GM19239 (cell line): ENCODE data around the gene BARHL2.

Experiments
- DNase-seq: peaks from one replicate; pipeline ENCODE4 v3.0.0; 2011; ENCODE audit warnings: low spot score; ENCODE audit not compliant: insufficient read length
- FAIRE-seq: peaks from 2 replicates; lab custom pipeline; 2011; peaks lifted over from hg19 to GRCh38; lab: Jason Lieb, UNC

Gene BARHL2

GRCh38 chr1:90716552-90717355 lies at the start of gene BARHL2:
Gene BARHL2 (minus strand): TSS chr1:90717302. CDS start chr1:90717195, 107 bp downstream.
- no peak for DNase-seq
- FAIRE-seq: no peak

GRCh38 chr1:90763930-90764329 lies 46.8 kb upstream of the BARHL2 start:
- FAIRE-seq (no peak), DNase-seq (no peak)

- DNase-seq (no peak), FAIRE-seq (no peak)
Measured at GRCh38 chr1:90763506-90763905, 46.4 kb upstream of the BARHL2 start.

GRCh38 chr1:90761781-90762589 lies 44.9 kb upstream of the BARHL2 start:
- DNase-seq (no peak), FAIRE-seq (no peak)

- DNase-seq: no peak
- no peak for FAIRE-seq
Measured at GRCh38 chr1:90761156-90761555, 44.1 kb upstream of the BARHL2 start.

GRCh38 chr1:90753556-90753955 lies 36.5 kb upstream of the BARHL2 start:
- FAIRE-seq: no peak
- no peak for DNase-seq

GRCh38 chr1:90748668-90749067 lies 31.6 kb upstream of the BARHL2 start:
- FAIRE-seq (no peak), DNase-seq (no peak)

- FAIRE-seq (no peak), DNase-seq (no peak)
Measured at GRCh38 chr1:90746857-90747256, 29.8 kb upstream of the BARHL2 start.

- FAIRE-seq: no peak
- DNase-seq: no peak
Measured at GRCh38 chr1:90745972-90746371, 28.9 kb upstream of the BARHL2 start.

- DNase-seq (no peak), FAIRE-seq (no peak)
Measured at GRCh38 chr1:90732136-90732535, 15.0 kb upstream of the BARHL2 start.

- FAIRE-seq (no peak), DNase-seq (no peak)
Measured at GRCh38 chr1:90731382-90732050, 14.4 kb upstream of the BARHL2 start.

GRCh38 chr1:90730243-90731022 lies 13.3 kb upstream of the BARHL2 start:
- no peak for DNase-seq
- FAIRE-seq: no peak

GRCh38 chr1:90729504-90730242 lies 12.6 kb upstream of the BARHL2 start:
- DNase-seq (no peak), FAIRE-seq (no peak)

GRCh38 chr1:90728502-90729287 lies 11.6 kb upstream of the BARHL2 start:
- DNase-seq (no peak), FAIRE-seq (no peak)

GRCh38 chr1:90727917-90728501 lies 10.9 kb upstream of the BARHL2 start:
- DNase-seq (no peak), FAIRE-seq (no peak)

GRCh38 chr1:90726986-90727480 lies 9.9 kb upstream of the BARHL2 start:
- FAIRE-seq (no peak), DNase-seq (no peak)

GRCh38 chr1:90726425-90726985 lies 9.4 kb upstream of the BARHL2 start:
- DNase-seq (no peak), FAIRE-seq (no peak)
